Measurements from ENCODE around the gene TNRC6B. TPM values are rescaled to one million over a fixed set of nuclear protein-coding genes. Genes with fewer than 3 reads are reported as not detected.
"Not testable (repeated sequence)": the region's sequence is repeated elsewhere in the genome, so short reads cannot be mapped to it uniquely, and the experiment has no call there.

The TNRC6B gene
- total RNA-seq, 1 donor, result 89.7 TPM

- Histone ChIP-seq H3K9me3 (ENCODE audit: low read depth, low read length) (no peaks in the 10 kb centered on the region), H3K4me3 (ENCODE audit: low read length) (peak overlapping the region; percentile 98), H3K27me3 (ENCODE audit: insufficient read depth, low read length) (no peaks in the 10 kb centered on the region), H3K4me1 (ENCODE audit: insufficient read depth, low read length) (peaks cover 58% of the 10 kb centered on the region)
Observed at GRCh38 chr22:40176921-40177737, 596 bp upstream of the TNRC6B start.

- H3K4me3 ChIP-seq (ENCODE audit: low read length), result peak overlapping the region; percentile 98
- H3K27me3 ChIP-seq (ENCODE audit: insufficient read depth, low read length), result no peaks in the 10 kb centered on the region
- H3K4me1 ChIP-seq (ENCODE audit: insufficient read depth, low read length), result peaks cover 73% of the 10 kb centered on the region
- no peaks in the 10 kb centered on the region for H3K9me3 ChIP-seq (ENCODE audit: low read depth, low read length)
Observed at GRCh38 chr22:40178417-40179409, 988 bp downstream of the TNRC6B start.

- H3K4me1 ChIP-seq (ENCODE audit: insufficient read depth, low read length), result peaks cover 81% of the 10 kb centered on the region
- no peaks in the 10 kb centered on the region for H3K9me3 ChIP-seq (ENCODE audit: low read depth, low read length)
- no peaks in the 10 kb centered on the region for H3K27me3 ChIP-seq (ENCODE audit: insufficient read depth, low read length)
- H3K4me3 ChIP-seq (ENCODE audit: low read length), result no peak overlapping the region
Observed at GRCh38 chr22:40179526-40179925, 1.8 kb downstream of the TNRC6B start.

GRCh38 chr22:40180403-40180802 is 2.7 kb downstream of the TNRC6B start:
- peaks cover 88% of the 10 kb centered on the region for H3K4me1 ChIP-seq (ENCODE audit: insufficient read depth, low read length)
- no peaks in the 10 kb centered on the region for H3K27me3 ChIP-seq (ENCODE audit: insufficient read depth, low read length)
- no peak overlapping the region for H3K4me3 ChIP-seq (ENCODE audit: low read length)
- H3K9me3 ChIP-seq (ENCODE audit: low read depth, low read length), result no peaks in the 10 kb centered on the region

GRCh38 chr22:40181323-40181722 is 3.6 kb downstream of the TNRC6B start:
- Histone ChIP-seq H3K4me1 (ENCODE audit: insufficient read depth, low read length) (peaks cover 90% of the 10 kb centered on the region), H3K9me3 (ENCODE audit: low read depth, low read length) (no peaks in the 10 kb centered on the region), H3K27me3 (ENCODE audit: insufficient read depth, low read length) (no peaks in the 10 kb centered on the region), H3K4me3 (ENCODE audit: low read length) (no peak overlapping the region)

GRCh38 chr22:40182231-40182835 is 4.6 kb downstream of the TNRC6B start:
- no peak overlapping the region for H3K4me3 ChIP-seq (ENCODE audit: low read length)
- H3K27me3 ChIP-seq (ENCODE audit: insufficient read depth, low read length), result no peaks in the 10 kb centered on the region
- no peaks in the 10 kb centered on the region for H3K9me3 ChIP-seq (ENCODE audit: low read depth, low read length)
- peaks cover 80% of the 10 kb centered on the region for H3K4me1 ChIP-seq (ENCODE audit: insufficient read depth, low read length)

GRCh38 chr22:40183029-40183581 is 5.4 kb downstream of the TNRC6B start:
- H3K4me1 ChIP-seq (ENCODE audit: insufficient read depth, low read length), result peaks cover 76% of the 10 kb centered on the region
- H3K9me3 ChIP-seq (ENCODE audit: low read depth, low read length), result no peaks in the 10 kb centered on the region
- H3K4me3 ChIP-seq (ENCODE audit: low read length), result no peak overlapping the region
- no peaks in the 10 kb centered on the region for H3K27me3 ChIP-seq (ENCODE audit: insufficient read depth, low read length)

- not testable (repeated sequence) for H3K9me3 ChIP-seq (ENCODE audit: low read depth, low read length); H3K27me3 ChIP-seq (ENCODE audit: insufficient read depth, low read length); H3K4me3 ChIP-seq (ENCODE audit: low read length)
- H3K4me1 ChIP-seq (ENCODE audit: insufficient read depth, low read length), result peaks cover 73% of the 10 kb centered on the region
Observed at GRCh38 chr22:40183603-40184002, 5.9 kb downstream of the TNRC6B start.

GRCh38 chr22:40187389-40187788 is 9.7 kb downstream of the TNRC6B start:
- Histone ChIP-seq H3K4me1 (ENCODE audit: insufficient read depth, low read length) (peaks cover 50% of the 10 kb centered on the region), H3K9me3 (ENCODE audit: low read depth, low read length) (no peaks in the 10 kb centered on the region), H3K4me3 (ENCODE audit: low read length) (no peak overlapping the region), H3K27me3 (ENCODE audit: insufficient read depth, low read length) (no peaks in the 10 kb centered on the region)

GRCh38 chr22:40189997-40190396 is 12.3 kb downstream of the TNRC6B start:
- no peaks in the 10 kb centered on the region for H3K27me3 ChIP-seq (ENCODE audit: insufficient read depth, low read length)
- H3K9me3 ChIP-seq (ENCODE audit: low read depth, low read length), result no peaks in the 10 kb centered on the region
- peaks cover 50% of the 10 kb centered on the region for H3K4me1 ChIP-seq (ENCODE audit: insufficient read depth, low read length)
- H3K4me3 ChIP-seq (ENCODE audit: low read length), result no peak overlapping the region

- no peaks in the 10 kb centered on the region for H3K9me3 ChIP-seq (ENCODE audit: low read depth, low read length)
- no peaks in the 10 kb centered on the region for H3K27me3 ChIP-seq (ENCODE audit: insufficient read depth, low read length)
- no peak overlapping the region for H3K4me3 ChIP-seq (ENCODE audit: low read length)
- H3K4me1 ChIP-seq (ENCODE audit: insufficient read depth, low read length), result peaks cover 45% of the 10 kb centered on the region
Observed at GRCh38 chr22:40190501-40190900, 12.8 kb downstream of the TNRC6B start.

- no peaks in the 10 kb centered on the region for H3K27me3 ChIP-seq (ENCODE audit: insufficient read depth, low read length)
- H3K4me1 ChIP-seq (ENCODE audit: insufficient read depth, low read length), result peaks cover 52% of the 10 kb centered on the region
- H3K9me3 ChIP-seq (ENCODE audit: low read depth, low read length), result no peaks in the 10 kb centered on the region
- H3K4me3 ChIP-seq (ENCODE audit: low read length), result no peak overlapping the region
Observed at GRCh38 chr22:40193429-40194421, 16.0 kb downstream of the TNRC6B start.

- Histone ChIP-seq H3K27me3 (ENCODE audit: insufficient read depth, low read length) (no peaks in the 10 kb centered on the region), H3K9me3 (ENCODE audit: low read depth, low read length) (no peaks in the 10 kb centered on the region), H3K4me3 (ENCODE audit: low read length) (no peak overlapping the region), H3K4me1 (ENCODE audit: insufficient read depth, low read length) (peaks cover 52% of the 10 kb centered on the region)
Observed at GRCh38 chr22:40194656-40195055, 16.9 kb downstream of the TNRC6B start.
